ENCODE results near the gene RAB1B. TPM values are rescaled to one million over a fixed set of nuclear protein-coding genes. Genes with fewer than 3 reads are reported as not detected.
"Not testable (repeated sequence)": the region's sequence is repeated elsewhere in the genome, so short reads cannot be mapped to it uniquely, and the experiment has no call there.

The RAB1B gene
- total RNA-seq, 1 donor from 2014 or later, result 152 TPM

DNA sequence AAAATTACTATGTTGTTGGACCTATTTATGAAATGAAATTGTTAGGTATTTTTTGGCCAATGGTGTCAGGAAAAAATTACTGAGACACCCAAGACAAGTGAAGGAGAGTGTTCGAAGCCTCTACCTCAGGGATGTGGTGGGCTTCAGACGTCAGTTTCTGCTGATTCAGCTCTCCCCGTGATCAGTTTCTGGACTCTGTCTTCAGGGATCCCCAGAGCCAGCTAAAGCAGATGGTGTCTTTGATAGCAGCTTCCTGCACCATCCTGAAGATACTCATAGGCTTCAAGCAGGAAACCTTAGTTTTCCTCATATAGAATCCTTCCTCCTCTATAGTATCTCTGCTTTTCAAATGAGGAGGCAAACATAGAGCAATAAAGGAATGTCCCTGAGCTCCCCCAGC lies 41.0 kb downstream of the RAB1B start:
- H3K4me3 ChIP-seq (ENCODE audit: low read depth, low read length), result no peak overlapping the region
- TF ChIP-seq, protein P1, sequence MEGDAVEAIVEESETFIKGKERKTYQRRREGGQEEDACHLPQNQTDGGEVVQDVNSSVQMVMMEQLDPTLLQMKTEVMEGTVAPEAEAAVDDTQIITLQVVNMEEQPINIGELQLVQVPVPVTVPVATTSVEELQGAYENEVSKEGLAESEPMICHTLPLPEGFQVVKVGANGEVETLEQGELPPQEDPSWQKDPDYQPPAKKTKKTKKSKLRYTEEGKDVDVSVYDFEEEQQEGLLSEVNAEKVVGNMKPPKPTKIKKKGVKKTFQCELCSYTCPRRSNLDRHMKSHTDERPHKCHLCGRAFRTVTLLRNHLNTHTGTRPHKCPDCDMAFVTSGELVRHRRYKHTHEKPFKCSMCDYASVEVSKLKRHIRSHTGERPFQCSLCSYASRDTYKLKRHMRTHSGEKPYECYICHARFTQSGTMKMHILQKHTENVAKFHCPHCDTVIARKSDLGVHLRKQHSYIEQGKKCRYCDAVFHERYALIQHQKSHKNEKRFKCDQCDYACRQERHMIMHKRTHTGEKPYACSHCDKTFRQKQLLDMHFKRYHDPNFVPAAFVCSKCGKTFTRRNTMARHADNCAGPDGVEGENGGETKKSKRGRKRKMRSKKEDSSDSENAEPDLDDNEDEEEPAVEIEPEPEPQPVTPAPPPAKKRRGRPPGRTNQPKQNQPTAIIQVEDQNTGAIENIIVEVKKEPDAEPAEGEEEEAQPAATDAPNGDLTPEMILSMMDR (conservative IDR thresholded peaks at IDR 0.05; ENCODE audit: low read depth, low read length), result no peak
- no peak for DNase-seq (ENCODE audit: low read depth)

DNA sequence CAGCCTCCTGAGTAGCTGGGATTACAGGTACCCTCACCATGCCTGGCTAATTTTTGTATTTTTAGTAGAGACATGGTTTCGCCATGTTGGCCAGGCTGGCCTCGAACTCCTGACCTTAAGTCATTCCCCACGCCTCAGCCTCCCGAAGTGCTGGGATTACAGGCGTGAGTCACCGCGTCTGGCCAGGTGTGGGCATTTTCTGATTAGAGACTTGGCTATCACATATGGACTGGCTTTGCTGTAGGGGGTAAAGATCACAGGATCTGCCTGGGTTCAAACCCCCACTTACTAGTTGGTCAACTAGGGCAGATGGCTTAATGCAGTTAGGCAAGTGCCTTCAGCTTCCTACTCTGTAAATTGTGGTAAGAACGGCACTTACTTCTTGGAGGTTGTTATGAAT lies 41.9 kb downstream of the RAB1B start:
- no peak for DNase-seq (ENCODE audit: low read depth)
- H3K4me3 ChIP-seq (ENCODE audit: low read depth, low read length), result no peak overlapping the region
- TF ChIP-seq, protein P1 (conservative IDR thresholded peaks at IDR 0.05; ENCODE audit: low read depth, low read length), result no peak

DNA sequence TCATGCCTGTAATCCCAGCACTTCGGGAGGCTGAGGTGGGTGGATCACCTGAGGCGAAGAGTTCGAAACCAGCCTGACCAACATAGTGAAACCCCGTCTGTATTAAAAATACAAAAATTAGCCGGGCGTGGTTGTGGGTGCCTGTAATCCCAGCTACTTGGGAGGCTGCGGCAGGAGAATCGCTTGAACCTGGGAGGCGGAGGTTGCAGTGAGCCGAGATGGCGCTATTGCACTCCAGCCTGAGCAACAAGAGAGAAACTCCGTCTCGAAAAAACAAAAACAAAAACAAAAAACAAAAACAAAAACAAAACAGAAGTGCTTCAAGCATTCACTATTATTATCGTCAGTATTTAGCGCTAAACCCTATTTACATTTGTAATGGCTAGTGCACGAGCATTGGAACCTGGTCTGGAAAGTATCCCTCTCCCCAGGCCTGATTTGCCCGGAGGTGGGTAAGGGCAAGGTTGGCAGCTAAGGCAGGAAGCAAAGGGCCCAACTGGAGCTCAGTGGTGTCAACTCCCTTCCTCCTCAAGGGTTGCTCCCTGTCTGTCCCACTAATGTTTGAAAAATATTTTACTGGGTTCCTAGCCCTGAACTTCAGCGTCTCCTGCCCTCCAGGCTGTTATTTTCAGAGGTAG lies 42.5 kb downstream of the RAB1B start:
- DNase-seq (ENCODE audit: low read depth); H3K4me3 ChIP-seq (ENCODE audit: low read depth, low read length): not testable (repeated sequence)

DNA sequence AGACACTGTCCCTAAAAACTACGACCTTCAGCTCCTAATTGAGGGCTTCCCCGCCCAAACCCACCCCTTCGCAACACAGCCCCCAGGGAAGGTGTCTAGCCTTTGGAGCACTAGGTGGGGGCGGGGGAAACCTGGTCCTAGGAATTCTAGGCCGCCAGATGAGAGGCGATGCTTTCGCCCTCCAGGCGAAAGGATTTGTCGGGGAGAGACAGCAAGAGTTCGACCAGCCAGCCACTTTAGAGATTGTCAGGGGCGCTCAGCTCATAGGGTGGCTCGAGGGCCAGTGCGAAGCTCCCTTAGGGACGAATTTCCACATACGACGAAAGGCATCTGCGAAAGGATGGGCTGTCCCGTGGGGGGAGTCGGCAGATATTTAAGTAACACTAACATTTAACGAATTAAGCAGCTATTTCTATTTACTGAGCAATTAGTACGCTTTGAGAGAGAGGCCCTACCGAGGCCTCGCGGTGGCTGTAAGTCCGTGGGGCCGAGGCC lies 43.1 kb downstream of the RAB1B start:
- TF ChIP-seq, protein P1 (conservative IDR thresholded peaks at IDR 0.05; ENCODE audit: low read depth, low read length), result peak; percentile 93
- no peak for DNase-seq (ENCODE audit: low read depth)
- peak overlapping the region; percentile 61 for H3K4me3 ChIP-seq (ENCODE audit: low read depth, low read length)

DNA sequence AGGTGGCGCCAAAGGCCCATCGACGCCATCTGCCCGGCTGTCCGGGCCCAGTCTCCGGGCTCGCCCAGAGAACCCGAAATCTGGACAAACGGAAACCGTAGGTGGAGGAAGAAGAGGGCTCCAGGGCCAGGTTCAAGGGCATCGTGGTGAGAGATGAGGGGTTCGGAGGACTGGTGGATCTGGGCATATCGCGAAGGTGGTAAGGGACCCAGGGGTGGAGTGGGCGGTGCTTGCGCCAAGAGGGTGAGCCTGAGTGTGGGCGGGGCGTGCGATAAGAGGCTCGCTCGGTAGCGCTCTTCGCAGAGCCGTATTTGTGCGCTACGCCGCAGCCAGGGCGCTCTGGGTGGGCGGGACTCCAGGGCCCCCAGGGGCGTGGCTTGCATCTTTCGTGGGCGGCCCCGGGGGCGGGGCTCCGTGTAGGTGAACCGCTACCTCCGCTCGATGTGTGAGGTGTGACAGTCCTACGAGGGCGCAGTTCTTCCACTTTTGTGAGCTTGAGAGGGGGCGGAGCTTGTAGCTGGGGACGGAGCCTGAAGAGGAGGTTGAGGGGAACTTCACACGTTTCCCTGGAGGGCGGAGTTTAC lies 43.6 kb downstream of the RAB1B start:
- TF ChIP-seq, protein P1 (conservative IDR thresholded peaks at IDR 0.05; ENCODE audit: low read depth, low read length), result no peak
- H3K4me3 ChIP-seq (ENCODE audit: low read depth, low read length), result peak overlapping the region; percentile 61
- peak; percentile 35 for DNase-seq (ENCODE audit: low read depth)

DNA sequence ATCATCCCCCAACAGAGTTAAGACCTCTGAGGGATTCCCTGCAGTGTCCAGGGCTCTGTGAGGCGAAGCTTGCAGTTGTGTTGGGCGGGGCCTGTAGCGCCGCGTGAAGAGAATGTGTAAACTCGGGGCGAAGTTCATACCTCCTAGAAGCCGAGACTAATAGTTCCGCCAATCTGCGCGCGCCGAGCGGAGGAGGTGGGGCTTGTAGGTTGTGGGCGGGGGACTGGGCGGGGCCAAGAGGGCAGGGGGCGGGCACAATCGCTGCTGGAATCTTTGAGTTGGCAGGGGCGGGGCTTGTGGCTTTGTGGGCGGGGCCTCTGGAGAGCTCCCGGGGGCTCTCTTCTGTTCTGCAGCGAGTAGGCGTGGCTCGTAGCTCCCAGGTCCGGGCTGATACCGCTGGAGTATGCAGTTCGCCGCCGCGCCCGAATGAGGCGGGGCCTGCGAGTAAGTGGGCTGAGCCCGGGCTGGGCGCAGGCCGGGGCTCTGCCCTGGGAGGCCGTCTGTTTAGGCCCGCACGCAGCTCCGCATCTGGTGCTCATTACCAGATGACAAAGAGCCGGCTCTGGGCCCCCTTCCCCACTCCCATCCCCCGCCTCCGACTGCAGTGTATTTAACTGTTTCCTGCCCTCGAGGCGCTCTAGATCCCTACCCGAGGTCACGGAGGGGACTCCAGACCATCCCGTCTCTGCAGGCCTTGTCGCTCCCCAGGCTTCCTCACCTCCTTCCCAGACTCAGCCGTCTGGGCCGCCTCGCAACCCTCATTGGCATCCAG lies 44.3 kb downstream of the RAB1B start:
- DNase-seq (ENCODE audit: low read depth), result peak; percentile 67
- TF ChIP-seq, protein P1 (conservative IDR thresholded peaks at IDR 0.05; ENCODE audit: low read depth, low read length), result no peak
- H3K4me3 ChIP-seq (ENCODE audit: low read depth, low read length), result peak overlapping the region; percentile 61
